AG20443 (cell line): ENCODE results near the gene FERMT2.

ENCODE experiments used
- DNase-seq: peaks from one replicate; pipeline ENCODE4 v3.0.0; 2012; ENCODE audit warnings: low spot score, mixed read lengths

Gene FERMT2

GRCh38 chr14:52950898-52951680, at the start of gene FERMT2:
Gene FERMT2 (minus strand): TSS chr14:52951050. CDS start chr14:52950568, 482 bp downstream.
- peak; percentile 97 for DNase-seq

- DNase-seq = peak; percentile 79
Observed at GRCh38 chr14:52998376-52999015, 47.6 kb upstream of the FERMT2 start.

GRCh38 chr14:52996493-52996892, 45.6 kb upstream of the FERMT2 start:
- DNase-seq = no peak

- no peak for DNase-seq
Observed at GRCh38 chr14:52995998-52996397, 45.1 kb upstream of the FERMT2 start.

GRCh38 chr14:52992236-52992870, 41.5 kb upstream of the FERMT2 start:
- no peak for DNase-seq

- DNase-seq = no peak
Observed at GRCh38 chr14:52988139-52988538, 37.3 kb upstream of the FERMT2 start.

- no peak for DNase-seq
Observed at GRCh38 chr14:52987514-52987913, 36.7 kb upstream of the FERMT2 start.

GRCh38 chr14:52987042-52987441, 36.2 kb upstream of the FERMT2 start:
- DNase-seq = no peak

- DNase-seq = no peak
Observed at GRCh38 chr14:52977798-52978197, 26.9 kb upstream of the FERMT2 start.

- DNase-seq = no peak
Observed at GRCh38 chr14:52974406-52974805, 23.6 kb upstream of the FERMT2 start.

GRCh38 chr14:52961060-52961639, 10.3 kb upstream of the FERMT2 start:
- DNase-seq = peak; percentile 71

GRCh38 chr14:52960627-52961026, 9.8 kb upstream of the FERMT2 start:
- DNase-seq = no peak

- DNase-seq = no peak
Observed at GRCh38 chr14:52954346-52955214, 3.7 kb upstream of the FERMT2 start.

GRCh38 chr14:52951681-52952554, 1.1 kb upstream of the FERMT2 start:
- peak; percentile 74 for DNase-seq

GRCh38 chr14:52950410-52950897, 396 bp downstream of the FERMT2 start:
- DNase-seq = peak; percentile 45

- DNase-seq = peak; percentile 56
Observed at GRCh38 chr14:52949711-52950409, 990 bp downstream of the FERMT2 start.

- no peak for DNase-seq
Observed at GRCh38 chr14:52949249-52949648, 1.6 kb downstream of the FERMT2 start.

- no peak for DNase-seq
Observed at GRCh38 chr14:52948836-52949235, 2.0 kb downstream of the FERMT2 start.

GRCh38 chr14:52948039-52948438, 2.8 kb downstream of the FERMT2 start:
- no peak for DNase-seq

GRCh38 chr14:52944254-52944653, 6.6 kb downstream of the FERMT2 start:
- DNase-seq = no peak
